GM10266 (cell line): Measurements from ENCODE around the gene PCCA.

ENCODE experiments used
- DNase-seq: peaks from one replicate; pipeline ENCODE4 v3.0.0; 2012; ENCODE audit errors: extremely low spot score
- CTCF ChIP-seq: IDR thresholded peaks from 2 replicates; pipeline ENCODE4 v1.5.1; 2012; ENCODE audit warnings: mild to moderate bottlenecking, low read depth; ENCODE audit not compliant: control insufficient read depth, insufficient read depth; ENCODE audit errors: missing control alignments

PCCA gene

GRCh38 chr13:100247937-100248336 is 159.0 kb downstream of the PCCA start:
- TF ChIP-seq CTCF, result no peak
- no peak for DNase-seq

- no peak for DNase-seq
- no peak for TF ChIP-seq CTCF
Measured at GRCh38 chr13:100254002-100254401, 165.1 kb downstream of the PCCA start.

- TF ChIP-seq CTCF, result no peak
- DNase-seq, result no peak
Measured at GRCh38 chr13:100262404-100262803, 173.5 kb downstream of the PCCA start.

GRCh38 chr13:100266026-100266425 is 177.1 kb downstream of the PCCA start:
- DNase-seq, result no peak
- TF ChIP-seq CTCF, result no peak

GRCh38 chr13:100269837-100270236 is 180.9 kb downstream of the PCCA start:
- no peak for DNase-seq
- TF ChIP-seq CTCF, result no peak

- DNase-seq, result no peak
- no peak for TF ChIP-seq CTCF
Measured at GRCh38 chr13:100273138-100273537, 184.2 kb downstream of the PCCA start.

- TF ChIP-seq CTCF, result no peak
- no peak for DNase-seq
Measured at GRCh38 chr13:100273552-100273951, 184.7 kb downstream of the PCCA start.
